Ishikawa (cell line): Measurements from ENCODE around the gene VRK3.

Source experiments
- CEBPB ChIP-seq: IDR thresholded peaks from 2 replicates; pipeline ENCODE4 v1.6.1; 2012
- CREB1 ChIP-seq: IDR thresholded peaks from 2 replicates; pipeline ENCODE4 v1.6.1; 2012; ENCODE audit warnings: low read depth
- EGR1 ChIP-seq: IDR thresholded peaks from 2 replicates; pipeline ENCODE4 v1.6.1; 2012
- EP300 ChIP-seq: IDR thresholded peaks from 2 replicates; pipeline ENCODE4 v1.6.1; 2012; ENCODE audit warnings: borderline replicate concordance
- FOXM1 ChIP-seq: IDR thresholded peaks from 2 replicates; pipeline ENCODE4 v1.6.1; 2012; ENCODE audit warnings: low read depth, borderline replicate concordance
- MAX ChIP-seq: IDR thresholded peaks from 2 replicates; pipeline ENCODE4 v1.6.1; 2012
- NFIC ChIP-seq: IDR thresholded peaks from 2 replicates; pipeline ENCODE4 v1.6.1; 2012
- RAD21 ChIP-seq: IDR thresholded peaks from 2 replicates; pipeline ENCODE4 v1.6.1; 2012; ENCODE audit warnings: low read depth
- REST ChIP-seq: IDR thresholded peaks from 2 replicates; pipeline ENCODE4 v1.6.1; 2012; ENCODE audit warnings: low read depth, mild to moderate bottlenecking
- TAF1 ChIP-seq: IDR thresholded peaks from 2 replicates; pipeline ENCODE4 v1.6.1; 2012; ENCODE audit warnings: low read depth, mild to moderate bottlenecking
- TCF12 ChIP-seq: IDR thresholded peaks from 2 replicates; pipeline ENCODE4 v1.6.1; 2012; ENCODE audit warnings: low read depth
- TEAD4 ChIP-seq: IDR thresholded peaks from 2 replicates; pipeline ENCODE4 v1.6.1; 2012
- YY1 ChIP-seq: IDR thresholded peaks from 2 replicates; pipeline ENCODE4 v1.6.1; 2012; ENCODE audit warnings: low read depth
- ZBTB7A ChIP-seq: IDR thresholded peaks from 2 replicates; pipeline ENCODE4 v1.6.1; 2012; ENCODE audit warnings: low read depth
- TF ChIP-seq, protein P1 (sequence below): IDR thresholded peaks from 2 replicates; pipeline ENCODE4 v1.6.1; 2012

The VRK3 gene

DNA sequence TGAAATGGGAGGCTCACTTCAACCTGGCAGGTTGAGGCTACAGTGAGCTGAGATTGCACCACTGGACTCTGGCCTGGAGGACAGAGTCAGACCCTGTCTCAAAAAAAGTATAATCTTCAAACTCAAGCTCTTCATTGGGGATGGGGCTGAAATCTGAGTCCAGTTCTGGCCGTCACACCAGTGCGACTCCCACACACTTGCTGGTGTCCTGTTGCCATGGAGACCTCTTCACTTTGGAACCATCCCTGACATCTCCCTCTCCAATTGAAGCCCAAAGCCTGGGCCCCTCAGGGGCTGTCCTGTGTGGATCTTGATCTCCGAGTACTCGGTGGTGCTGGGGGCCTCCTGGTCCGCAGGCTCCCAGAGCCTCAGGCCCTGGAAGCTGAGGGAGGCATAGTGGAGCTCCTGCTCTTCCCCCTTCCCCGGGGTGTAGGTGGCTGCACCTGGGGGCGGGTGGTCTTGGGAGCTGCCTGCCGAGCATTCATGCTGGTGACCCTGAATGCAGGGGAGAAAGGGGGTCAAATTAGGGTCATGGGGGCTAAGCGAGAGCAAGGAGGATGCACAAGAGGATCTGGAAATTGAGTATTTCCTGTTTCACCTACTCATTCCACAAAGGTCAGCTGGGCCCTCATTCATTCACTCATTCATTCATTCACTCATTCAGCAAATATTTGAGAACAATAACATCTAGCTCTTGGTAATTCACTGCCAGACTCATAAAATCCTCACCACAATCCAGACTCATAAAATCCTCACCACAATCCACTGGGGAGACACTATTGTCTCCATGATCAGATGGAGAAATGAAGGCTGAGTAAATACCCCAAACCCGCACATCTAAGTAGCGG lies 75.2 kb downstream of the VRK3 start:
- TF ChIP-seq EP300 (no peak), CEBPB (no peak), TEAD4 (no peak), FOXM1 (no peak), TAF1 (no peak), YY1 (no peak), REST (no peak), NFIC (no peak), TCF12 (no peak), RAD21 (no peak), MAX (no peak), CREB1 (no peak), EGR1 (no peak), ZBTB7A (no peak)
- TF ChIP-seq, protein P1, sequence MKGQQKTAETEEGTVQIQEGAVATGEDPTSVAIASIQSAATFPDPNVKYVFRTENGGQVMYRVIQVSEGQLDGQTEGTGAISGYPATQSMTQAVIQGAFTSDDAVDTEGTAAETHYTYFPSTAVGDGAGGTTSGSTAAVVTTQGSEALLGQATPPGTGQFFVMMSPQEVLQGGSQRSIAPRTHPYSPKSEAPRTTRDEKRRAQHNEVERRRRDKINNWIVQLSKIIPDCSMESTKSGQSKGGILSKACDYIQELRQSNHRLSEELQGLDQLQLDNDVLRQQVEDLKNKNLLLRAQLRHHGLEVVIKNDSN: no peak

DNA sequence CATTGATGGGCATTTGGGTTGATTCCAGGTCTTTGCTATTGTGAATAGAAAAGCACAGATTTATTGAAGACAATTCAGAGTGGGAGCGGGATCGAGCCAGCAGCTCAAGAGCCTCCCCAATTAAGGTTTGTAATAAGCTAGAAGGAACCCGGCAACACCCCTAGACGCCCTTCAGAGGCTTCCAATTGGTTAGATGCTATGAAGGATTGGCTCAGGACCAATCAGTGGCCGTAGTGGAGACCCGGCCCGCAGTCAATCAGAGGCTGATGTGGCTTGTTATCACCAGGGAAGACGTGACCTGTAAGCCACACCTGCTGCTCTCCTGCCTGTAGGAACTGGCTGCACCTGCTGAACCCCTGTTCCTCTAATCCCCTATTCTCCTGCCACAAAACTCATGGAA lies 78.8 kb downstream of the VRK3 start:
- TF ChIP-seq CREB1 (no peak), ZBTB7A (no peak), TCF12 (no peak), FOXM1 (no peak), NFIC (no peak), YY1 (no peak), RAD21 (no peak)

DNA sequence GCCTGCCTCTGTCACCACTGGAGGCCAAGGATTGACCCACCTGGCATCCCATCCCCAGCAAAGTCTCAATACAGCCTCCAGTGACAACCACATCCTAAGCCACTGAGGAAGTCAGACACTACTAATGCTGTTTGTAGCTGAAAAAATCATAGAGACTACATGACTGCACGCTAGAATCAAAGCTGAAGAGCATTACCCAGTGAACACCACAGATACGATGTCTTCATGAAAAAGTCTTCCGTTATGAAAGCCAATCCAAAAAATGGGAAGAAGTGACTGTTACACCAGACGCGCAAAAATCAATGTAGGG lies 84.7 kb downstream of the VRK3 start:
- TF ChIP-seq NFIC (no peak), FOXM1 (no peak), MAX (no peak), CREB1 (no peak), TEAD4 (no peak), CEBPB (no peak), EP300 (no peak), TAF1 (no peak), TCF12 (no peak), ZBTB7A (no peak), YY1 (no peak), REST (no peak), EGR1 (no peak), RAD21 (no peak)
- TF ChIP-seq, protein P1: no peak

GRCh38 chr19:49939721-49940481 lies 85.3 kb downstream of the VRK3 start:
- TF ChIP-seq FOXM1 (no peak), CEBPB (no peak), TEAD4 (no peak), NFIC (no peak), ZBTB7A (no peak), REST (no peak), RAD21 (no peak), TCF12 (no peak), CREB1 (no peak), EP300 (no peak), YY1 (no peak), MAX (no peak), TAF1 (no peak), EGR1 (no peak)
- TF ChIP-seq, protein P1: no peak
